NAMALWA (cell line): Measurements from ENCODE around the gene RBM23.
A peak's percentile ranks its signal among the peaks of the same experiment; 100 is the strongest.
"Not testable (repeated sequence)": the region's sequence is repeated elsewhere in the genome, so short reads cannot be mapped to it uniquely, and the experiment has no call there.

ENCODE experiments used
- DNase-seq: peaks from one replicate; pipeline ENCODE4 v3.0.0-alpha.2; 2015; ENCODE audit warnings: low spot score

The RBM23 gene

DNA sequence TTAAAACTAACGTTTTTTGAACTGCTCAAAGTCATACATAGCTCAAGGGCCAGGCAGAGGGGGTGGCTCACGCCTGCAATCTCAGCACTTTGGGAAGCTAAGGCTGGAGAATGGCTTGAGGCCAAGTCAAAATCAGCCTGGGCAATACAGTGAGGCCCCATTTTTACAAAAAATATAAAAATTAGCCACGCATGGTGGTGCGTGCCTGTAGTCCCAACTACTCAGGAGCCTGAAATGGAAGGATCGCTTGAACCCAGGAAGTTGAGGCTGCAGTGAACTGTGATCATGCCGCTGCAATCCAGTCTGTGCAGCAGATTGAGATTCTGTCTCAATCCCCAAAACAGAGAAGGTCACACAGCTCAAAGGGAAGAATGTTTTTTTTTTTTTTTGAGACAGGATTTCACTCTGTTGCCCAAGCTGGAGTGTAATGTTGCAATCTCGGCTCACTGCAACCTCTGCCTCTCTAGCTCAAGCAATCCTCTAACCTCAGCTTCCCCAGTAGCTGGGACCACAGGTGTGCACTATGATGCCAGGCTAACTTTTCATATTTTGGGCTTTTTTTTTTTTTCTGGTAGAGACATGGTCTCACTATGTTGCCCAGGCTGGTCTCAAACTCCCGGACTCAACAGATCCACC is 2.9 kb downstream of the RBM23 start:
- DNase-seq: no peak

DNA sequence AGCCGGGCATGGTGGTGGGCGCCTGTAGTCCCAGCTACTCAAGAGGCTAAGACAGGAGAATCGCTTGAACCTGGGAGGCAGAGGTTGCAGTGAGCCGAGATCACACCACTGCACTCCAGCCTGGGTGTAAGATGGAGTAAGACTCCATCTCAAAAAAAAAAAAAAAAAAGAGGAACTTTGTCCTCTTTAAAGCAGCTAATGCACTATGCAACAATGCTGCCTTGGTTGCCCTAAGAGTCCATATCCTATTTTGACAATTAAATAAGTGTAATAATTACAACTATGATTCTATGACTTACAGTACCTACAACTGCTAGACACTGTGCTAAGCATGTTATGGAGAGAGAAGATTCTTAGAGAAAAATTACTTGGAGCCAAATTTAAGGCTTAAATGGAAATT is 4.1 kb downstream of the RBM23 start:
- DNase-seq: not testable (repeated sequence)

DNA sequence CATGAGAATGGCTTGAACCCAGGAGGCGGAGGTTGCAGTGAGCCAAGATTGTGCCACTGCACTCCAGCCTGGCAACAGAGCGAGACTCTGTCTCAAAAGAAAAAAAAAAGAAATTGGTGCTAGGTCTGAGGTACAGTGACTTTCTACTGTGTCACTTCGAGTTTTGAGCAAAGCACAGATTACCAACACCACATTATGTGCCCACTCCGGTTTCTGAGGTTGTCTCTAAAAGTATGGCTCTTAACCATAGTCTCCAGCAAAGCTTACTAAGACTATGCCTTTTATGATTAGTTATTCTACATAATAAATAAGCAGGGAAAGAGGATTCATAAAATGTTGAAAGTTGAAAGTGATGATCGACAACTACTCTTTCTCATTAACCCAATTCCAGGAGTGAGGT is 8.0 kb downstream of the RBM23 start:
- DNase-seq: no peak

DNA sequence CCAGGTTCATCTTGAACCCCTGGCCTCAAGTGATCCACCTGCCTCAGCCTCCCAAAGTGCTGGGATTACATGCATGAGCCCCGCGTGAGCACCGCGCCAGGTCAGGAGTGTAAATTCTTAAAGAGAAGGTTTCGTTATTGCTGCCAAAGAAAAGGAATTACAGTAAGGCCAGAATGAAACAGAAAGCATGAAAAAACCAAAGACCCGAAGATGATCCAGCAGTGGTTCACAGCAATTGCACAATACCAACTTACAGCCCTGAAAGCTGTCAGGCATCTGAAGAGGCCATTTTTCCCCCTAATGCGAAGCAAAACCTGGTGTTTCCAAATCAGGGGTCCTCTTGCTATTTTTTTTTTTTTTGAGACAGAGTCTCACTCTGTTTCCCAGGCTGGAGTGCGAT is 10.3 kb downstream of the RBM23 start:
- no peak for DNase-seq

DNA sequence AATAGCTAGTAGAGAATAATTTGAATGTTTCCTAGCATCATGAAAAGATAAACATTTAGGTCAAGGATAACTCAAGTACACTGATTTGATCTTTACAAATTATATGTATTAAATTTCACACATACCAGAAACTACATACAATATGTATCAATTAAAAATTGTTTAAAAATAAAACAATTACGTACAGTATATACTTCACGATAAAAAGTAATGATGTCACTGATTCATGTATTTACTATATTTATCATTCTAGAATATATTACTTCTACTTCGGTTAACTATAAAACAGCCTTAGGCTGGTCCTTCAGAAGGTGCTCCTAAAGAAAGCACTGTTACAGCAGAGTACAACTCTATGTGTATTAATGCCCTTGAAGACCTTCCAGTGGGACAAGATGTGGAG is 11.5 kb downstream of the RBM23 start:
- no peak for DNase-seq

DNA sequence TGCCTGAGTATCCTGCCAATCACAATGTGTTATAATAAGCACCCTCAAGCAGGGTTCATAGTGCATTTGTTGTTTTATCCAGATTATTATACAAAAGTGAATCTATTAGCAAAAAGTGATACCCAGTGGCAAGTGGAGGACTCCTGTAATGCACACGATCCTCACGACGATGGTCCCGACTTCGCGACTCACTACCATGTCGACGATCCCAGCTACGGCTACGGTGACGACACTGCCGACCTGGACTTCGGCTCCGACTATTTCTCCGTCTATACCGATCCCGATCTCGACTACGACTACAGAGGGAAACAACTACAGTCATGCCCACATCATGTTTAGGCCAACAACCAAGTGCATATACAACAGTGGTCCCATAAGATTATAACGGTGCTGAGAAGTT is 12.9 kb downstream of the RBM23 start:
- DNase-seq: no peak

DNA sequence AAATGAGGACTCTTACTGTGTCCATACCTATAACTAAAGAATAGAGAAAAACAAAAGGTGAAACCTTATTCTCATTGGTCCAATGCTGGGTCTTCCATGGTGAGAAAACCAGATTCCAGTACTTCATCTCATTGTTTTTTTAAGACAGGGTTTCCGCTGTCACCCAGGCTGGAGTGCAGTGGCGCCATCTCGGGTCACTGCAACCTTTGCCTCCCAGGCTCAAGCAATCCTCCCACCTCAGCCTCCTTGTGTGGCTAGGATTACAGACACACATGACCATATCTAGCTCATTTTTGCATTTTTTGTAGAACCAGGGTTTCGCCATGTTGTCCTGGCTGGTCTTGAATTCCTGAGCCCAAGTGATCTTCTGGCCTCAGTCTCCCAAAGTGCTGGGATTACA is 13.3 kb downstream of the RBM23 start:
- DNase-seq: no peak

DNA sequence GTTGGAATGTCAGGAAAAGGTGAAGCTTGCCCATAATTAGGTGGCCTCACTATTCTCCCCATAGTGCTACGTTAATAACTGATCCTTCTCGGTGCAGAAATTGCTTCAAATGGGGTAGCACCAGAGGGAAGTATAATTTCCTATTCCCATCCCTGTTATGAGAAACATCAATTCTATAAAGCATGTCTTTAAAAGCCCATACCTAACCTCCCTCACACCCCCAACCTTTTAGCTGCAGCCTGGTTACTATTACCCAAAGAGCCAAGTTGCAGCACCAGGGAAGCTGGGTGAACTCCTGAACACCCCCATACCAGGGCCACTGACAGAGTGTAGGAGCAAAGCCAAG is 15.2 kb downstream of the RBM23 start:
- no peak for DNase-seq

DNA sequence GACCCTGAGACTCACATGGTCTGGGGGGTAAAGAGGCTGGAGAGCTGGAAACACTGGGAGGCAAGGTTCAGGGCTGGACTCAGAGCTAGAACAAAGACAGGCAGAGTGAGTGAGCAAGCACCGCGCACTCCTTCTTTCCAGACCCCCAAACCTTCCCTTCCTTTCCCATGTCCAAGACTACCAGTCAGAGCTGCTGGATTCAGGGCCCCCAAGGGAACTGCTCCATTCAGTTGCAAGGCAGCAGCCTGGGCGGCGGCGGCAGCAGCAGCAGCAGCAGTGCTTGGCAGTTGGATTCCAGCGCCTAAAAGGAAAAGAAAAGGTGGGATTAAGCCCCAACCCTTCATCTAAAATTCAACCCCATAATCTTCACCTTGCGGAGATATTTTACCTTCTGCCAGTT is 17.1 kb downstream of the RBM23 start:
- no peak for DNase-seq

DNA sequence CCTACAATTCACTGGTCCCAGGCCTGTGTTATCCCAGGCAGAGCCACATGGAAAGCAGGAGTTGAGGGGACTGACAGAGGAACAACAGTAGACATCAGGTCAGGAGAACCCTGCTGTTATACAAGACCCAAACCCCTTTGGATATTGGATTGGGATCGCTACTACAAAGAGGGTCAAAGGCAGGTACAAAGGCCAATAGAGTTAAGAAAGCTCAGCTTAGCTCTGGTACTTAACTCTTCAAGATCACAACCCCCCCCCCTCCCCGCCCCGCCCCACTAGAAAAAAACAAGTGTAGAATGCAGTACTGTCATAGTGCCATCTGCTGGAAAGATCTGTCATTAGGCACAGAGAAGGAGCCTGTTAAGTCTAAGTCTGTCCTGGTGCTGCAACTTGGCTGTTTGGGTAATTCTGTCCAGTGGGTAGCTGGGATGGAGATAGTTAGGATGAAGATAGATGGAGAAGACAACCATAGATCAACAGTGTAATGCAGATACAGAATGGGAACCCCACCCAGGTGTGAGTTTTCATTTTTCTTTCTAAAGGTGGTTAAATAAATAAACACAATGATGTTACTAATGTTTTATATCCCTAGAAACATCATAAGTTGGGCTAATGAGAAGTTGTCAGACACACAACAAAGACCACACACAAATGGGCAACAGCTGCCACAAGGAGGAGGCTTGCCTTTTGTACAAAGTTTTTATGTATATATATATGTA is 18.7 kb downstream of the RBM23 start:
- peak; percentile 87 for DNase-seq

DNA sequence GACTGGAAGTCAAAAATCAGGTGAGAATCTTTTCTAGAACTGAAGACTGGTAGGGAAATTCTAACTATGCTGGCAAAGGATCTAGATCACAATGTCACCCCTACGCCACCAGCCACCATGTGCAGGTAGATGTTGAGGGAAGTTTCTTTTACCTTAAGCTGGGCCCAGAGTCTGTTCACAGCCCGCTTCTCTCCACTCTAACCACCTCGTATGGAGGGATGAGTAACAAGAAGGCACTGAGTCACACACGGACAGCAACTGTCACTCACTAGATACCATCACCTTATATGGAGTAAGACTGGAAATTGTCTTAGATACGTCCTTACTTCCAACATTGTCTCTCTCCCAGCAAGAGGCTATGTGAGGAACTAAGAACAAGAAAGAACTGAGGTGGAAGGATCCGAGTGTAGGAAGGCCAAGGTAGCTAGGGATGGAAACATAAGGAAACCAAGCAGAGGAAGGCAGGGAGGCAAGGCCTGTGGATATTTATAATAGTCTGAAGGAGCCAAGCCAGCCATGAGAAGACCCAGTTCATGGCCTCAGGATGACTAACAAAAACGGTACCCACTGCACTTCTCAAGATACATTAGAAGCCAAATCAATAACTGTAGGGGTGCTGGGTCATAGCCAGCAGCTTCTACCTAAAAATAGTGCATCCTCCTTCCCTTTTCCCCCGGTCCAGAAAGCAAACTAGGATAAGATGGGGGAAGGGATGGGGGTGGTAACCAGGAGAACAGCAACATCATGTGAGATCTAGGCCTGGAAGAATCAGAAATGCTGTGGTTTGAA is 20.5 kb downstream of the RBM23 start:
- DNase-seq: no peak

DNA sequence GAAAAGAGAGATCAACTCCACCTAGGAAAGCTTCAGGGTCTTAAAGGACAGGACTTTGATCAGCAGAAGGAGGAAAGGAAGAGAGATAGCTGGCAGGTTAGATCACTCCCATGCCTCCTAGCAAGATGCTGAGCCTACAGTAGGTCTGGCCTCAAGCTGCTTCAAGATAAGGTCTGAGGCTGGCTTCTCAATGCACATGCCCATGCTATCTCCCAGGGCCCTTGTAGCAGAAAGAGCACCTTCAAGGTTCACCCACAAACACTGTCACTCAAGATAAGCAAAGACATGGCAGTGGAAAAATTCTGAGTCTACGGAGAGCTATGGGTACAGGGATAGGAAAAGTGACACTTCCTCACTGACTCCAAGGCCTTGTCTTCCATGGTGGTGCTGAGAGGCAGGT is 21.6 kb downstream of the RBM23 start:
- DNase-seq: no peak

DNA sequence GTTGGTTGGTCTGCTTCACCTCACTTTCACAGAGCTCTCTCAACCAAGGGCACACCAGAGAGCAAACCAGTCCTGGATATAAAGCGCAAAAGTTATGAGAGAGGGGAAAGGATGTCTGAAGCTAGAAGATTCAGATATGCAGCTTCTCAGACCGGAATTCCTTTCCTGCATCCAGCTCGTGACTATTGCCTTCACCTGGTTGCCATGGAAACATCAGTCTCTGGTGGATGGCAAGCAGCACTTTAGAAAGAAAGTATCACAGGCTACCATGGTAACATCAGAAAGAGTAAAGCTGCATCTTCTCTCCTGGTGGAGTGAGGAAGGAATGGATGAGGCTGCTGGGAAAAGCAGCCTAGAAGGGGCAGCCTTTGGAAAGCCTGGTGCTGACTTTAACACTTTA is 22.2 kb downstream of the RBM23 start:
- no peak for DNase-seq

DNA sequence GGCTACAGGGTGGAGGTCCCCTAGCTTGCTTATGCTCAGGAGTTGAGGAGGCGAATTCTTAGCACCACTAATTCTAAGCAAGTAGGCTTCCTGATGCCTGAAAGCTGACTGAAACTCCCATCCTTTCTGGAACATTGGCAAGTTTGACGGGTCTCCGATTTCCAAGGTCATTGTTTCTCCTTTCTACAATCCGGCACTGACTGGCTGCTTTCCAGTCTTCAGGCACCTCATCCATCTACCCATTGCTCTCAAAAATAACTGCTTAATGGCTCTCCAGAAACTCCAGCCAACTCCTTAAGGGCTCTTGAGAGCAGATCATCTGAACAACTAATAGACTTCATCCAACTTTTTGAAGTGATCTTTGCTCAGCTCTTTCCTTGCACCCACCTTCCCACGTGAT is 22.6 kb downstream of the RBM23 start:
- no peak for DNase-seq

DNA sequence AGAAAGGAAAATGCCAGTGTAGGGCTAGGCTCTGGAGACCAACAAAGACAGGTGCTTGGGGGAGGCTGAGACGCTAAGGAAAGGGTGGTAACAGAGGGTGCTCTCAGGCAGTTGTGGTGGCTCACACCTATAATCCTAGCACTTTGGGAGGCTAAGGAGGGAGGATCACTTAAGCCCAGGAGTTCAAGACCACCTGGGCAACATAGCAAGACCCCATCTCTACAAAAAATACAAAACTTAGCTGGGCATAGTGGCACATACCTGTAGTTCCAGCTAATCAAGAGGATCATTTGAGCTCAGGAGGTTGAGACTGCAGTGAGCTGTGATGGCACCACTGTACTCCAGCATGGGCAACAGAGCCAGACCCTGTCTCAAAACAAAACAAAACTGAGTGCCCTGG is 23.5 kb downstream of the RBM23 start:
- no peak for DNase-seq

DNA sequence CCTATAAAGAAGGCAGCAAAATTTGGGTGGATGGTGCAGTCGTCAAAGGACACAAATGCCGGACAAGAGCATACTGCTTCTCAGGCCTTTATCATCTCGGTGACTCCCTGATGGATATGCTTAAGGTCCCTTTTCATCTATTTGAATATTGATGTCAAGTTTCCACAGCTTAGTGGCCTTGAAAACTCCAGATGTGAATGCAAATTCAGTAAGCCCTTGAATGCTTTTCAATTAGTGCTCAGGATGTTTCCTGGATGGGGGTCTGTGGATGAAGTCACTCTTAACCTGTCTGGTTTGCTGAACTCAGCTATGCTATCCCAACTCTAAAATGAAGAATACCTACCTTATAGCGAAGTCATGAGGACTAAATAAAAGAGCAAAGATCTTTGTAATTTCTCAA is 25.2 kb downstream of the RBM23 start:
- peak; percentile 45 for DNase-seq

DNA sequence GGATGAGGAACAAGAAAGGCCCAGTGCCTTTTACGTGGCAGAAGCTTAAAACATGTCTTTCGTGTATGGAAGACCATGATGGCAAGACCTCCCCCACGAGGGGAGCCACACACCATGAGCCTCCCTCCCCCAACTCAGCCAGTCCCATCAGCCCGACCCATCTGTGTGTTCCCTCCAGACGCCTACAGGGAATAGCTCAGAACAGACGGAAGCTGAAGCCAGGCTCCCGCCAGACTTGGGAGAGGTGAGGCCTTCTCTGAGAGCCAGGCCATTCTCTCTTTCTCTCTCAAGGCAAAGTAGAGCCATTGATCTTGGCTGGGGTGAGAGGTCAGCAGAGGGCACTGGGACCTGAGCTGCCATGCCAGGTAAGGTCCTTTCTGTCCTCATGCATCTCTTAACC is 26.5 kb downstream of the RBM23 start:
- no peak for DNase-seq

DNA sequence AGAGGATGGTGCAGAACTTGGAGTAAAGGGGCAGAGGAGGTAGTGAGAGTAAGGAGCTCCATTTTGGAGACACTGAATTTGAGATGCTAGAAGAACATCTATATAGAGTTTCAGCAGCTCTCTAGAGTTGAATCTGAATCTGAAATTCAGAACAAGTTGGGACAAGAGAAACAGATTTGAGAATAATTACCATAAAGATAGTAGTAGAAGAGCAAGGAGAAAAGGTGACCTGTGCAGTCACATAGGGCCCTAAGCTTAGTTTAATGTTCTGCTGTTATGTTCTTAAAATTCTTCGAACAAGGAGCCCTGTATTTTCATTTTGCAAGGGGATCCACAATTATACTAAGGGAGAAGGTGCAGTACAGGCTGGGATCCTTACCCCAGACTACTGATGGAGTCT is 28.5 kb downstream of the RBM23 start:
- DNase-seq: peak; percentile 27

DNA sequence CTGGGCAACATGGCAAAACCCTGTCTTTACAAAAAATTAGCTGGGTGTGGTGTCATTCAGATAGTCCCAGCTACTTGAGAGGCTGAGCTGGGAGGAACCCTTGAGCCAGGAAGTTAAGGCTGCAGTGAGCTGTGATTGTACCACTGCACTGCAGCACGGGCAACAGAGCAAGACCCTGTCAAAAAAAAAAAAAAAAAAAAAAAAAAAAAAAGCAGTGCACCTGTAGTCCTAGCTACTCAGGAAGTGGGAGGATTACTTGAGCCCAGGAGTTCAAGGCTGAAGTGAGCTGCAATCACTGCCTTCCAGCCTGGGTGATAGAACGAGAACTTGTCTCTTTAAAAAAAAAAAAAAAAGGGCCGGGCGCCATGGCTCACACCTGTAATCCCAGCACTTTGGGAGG is 30.3 kb downstream of the RBM23 start:
- DNase-seq: peak; percentile 89

DNA sequence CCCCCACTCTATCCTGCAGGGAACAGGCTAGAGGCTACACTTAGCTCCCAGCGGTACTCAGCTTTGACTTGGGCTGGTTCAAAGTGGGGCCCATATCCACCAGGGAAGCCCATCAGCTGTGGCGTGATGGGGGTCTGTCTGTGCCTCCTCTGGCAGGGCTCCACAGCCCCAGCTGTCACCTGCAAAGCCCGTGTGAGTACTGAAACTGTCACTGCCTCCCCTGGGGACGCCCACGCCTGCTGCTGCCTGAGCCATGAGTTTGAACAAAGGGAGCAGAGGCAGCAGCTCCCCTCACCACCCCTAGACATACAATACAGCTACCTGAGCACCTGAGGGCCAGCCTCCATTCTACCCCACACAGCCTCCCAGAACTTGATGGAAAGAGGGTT is 31.0 kb downstream of the RBM23 start:
- DNase-seq: peak; percentile 94

DNA sequence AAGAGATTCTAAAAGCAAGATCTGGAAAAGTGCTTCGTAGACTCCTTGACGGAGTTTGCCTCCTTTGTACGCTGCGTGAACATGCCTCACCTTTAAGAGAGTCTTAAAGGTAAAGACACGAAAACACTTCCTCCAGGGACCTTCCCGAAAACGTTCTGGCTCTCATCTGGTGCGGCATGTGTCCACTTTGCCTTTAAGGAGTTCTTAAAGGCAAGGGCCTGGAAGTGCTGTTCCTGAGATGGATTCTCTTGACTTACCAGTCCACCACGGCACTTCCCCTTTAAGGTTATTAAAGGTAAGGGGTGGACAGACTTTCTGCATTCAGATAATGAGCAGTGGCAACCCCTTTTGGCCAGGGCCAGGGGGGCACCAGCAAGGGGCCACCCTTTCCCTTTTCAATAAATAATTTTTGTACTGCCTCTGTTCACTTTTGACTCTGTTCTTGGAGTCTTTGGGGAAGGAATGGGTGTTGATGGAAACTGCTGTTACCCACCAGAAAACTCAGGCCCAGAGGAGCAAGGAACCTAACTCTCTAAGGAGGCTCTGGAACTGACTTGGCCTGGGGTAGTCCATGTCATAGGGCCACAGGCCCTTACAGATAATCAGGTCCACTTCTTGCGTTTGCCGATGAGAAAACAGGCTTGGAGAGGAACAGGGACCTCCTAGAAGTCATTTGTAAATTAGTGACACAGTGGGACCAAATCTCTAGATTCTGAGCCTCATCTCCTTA is 31.5 kb downstream of the RBM23 start:
- peak; percentile 84 for DNase-seq

DNA sequence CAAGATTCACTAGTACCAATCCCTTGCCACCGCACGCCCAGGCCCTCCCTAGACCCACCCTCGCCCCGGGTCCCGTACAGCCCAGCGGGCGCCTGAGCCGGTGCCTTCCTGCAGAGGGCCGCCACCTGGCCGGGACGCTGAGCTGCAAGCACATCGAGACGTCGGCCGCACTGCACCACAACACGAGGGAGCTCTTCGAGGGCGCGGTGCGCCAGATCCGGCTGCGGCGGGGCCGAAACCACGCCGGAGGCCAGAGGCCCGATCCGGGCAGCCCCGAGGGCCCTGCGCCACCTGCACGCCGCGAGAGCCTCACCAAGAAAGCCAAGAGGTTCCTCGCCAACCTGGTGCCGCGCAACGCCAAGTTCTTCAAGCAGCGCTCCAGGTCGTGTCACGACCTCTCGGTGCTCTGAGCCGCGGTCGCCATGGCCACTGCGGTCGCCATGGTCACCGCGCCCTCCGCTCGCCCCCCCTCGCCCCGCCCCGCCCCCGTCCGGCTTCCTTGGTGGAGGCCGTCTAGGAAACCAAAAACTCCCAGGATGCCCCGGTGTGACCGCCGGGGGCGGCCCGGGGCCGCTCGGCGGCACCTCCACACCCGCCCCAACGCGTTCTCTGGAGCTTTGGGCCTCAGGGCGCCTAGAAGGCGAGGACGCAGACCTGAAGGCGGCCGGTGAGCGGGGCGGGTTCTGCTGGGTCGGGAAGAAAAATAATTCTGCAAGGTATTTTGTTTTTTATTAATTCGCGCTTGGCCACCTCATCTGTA is 32.3 kb downstream of the RBM23 start:
- peak; percentile 89 for DNase-seq
